CD4-positive, alpha-beta T cell treated with Interleukin-10 for 1 hour (primary cell): ENCODE data around the gene ENOSF1.
A peak's percentile ranks its signal among the peaks of the same experiment; 100 is the strongest.

Source experiments
- DNase-seq: peaks from one replicate; pipeline ENCODE4 v3.0.0-alpha.2; 2020

The ENOSF1 gene

GRCh38 chr18:629269-630150 is 82.9 kb downstream of the ENOSF1 start:
- no peak for DNase-seq

- no peak for DNase-seq
Observed at GRCh38 chr18:627231-627630, 85.2 kb downstream of the ENOSF1 start.

DNA sequence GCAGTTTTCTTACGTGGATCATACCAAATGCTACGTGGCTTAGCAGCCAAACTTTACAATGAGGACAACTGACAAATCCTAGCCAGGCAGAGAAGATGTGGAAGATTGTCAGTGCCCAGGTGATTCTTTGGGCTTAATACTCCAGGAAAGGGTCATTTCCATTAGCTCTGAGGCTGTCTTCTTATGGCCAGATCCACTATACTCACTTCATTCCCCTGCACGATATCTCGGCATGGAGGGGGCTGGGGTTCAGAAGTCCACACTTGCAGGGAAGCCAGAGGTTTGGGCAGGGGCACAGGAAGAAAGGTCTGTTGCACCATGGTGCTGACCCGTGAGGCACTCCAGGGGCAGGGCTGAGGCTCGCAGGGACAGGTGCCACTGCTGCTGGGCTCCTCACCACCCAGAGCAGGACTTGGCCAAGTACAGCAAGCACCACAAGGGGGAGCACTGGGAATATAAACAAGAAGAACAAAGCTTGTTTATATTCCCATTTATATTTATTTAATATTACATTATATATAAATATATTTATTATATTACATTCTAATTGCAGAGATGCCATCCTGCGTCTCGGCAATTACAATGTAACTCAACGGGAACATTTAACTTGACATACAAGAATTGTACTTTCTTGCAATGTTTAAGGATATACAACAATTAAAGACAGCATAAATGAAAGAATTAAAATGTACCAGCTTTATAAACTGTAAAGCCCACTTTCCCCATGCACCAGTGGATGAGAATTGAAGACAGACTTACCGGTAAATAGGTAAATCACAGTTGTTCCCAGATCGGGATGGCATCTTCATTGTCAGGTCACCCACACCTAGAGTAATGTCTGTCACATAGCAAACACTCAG is 88.4 kb downstream of the ENOSF1 start:
- peak; percentile 59 for DNase-seq

DNA sequence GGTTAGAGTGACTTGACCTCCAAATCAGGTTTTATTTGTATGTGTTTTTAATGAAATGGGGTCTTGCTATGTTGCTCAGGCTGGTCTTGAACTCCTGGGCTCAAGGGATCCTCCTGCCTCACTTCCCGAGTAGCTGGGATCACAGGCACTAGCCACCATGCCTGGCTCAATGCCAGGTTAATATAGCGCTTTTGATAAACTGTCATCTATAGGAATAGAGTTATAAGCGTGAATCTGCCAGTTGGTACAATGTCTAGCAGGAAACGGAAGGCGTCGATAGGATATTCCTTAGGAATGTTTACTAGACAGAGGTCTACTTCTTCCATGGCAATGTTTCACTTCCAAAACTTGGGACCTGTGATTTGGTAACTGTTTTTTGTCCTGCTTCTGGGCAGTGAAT is 90.1 kb downstream of the ENOSF1 start:
- DNase-seq, result no peak

- no peak for DNase-seq
Observed at GRCh38 chr18:621291-622043, 91.0 kb downstream of the ENOSF1 start.
